ENCODE measurements around the gene BMPR1A. TPM values are rescaled to one million over a fixed set of nuclear protein-coding genes. Genes with fewer than 3 reads are reported as not detected.
"Not testable (repeated sequence)": the region's sequence is repeated elsewhere in the genome, so short reads cannot be mapped to it uniquely, and the experiment has no call there.

The BMPR1A gene
- total RNA-seq, 1 experiment from 2014 or later = 35.1 TPM

GRCh38 chr10:86725980-86726676 is 30.3 kb upstream of the BMPR1A start:
- no peak overlapping the region for H3K4me3 ChIP-seq
- H3K27me3 ChIP-seq = no peaks in the 10 kb centered on the region; the same call in 1 of the 2 replicates
- DNase-seq = no peak
- no peaks in the 10 kb centered on the region for H3K36me3 ChIP-seq
- H3K9me3 ChIP-seq = no peaks in the 10 kb centered on the region

DNA sequence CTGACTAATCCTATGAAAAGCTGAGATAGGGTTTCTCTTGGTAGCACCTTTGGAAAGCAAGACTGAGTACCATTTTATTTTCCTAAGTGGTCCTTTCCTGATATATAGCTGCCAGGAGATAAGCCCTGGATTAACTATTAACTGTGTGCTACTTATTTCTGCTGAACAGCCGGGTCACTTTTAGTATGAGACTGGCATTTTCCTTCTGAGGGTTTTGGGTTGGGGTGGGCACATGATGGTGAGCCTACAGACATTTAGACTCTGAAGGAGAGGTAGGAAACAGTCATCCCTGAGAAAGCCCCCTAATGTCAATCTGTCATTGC is 29.8 kb upstream of the BMPR1A start:
- Histone ChIP-seq H3K36me3 (no peaks in the 10 kb centered on the region), H3K9me3 (no peaks in the 10 kb centered on the region), H3K4me3 (no peak overlapping the region), H3K27me3 (no peaks in the 10 kb centered on the region; the same call in 1 of the 2 replicates)
- DNase-seq = no peak

- no peaks in the 10 kb centered on the region for H3K9me3 ChIP-seq
- no peaks in the 10 kb centered on the region for H3K36me3 ChIP-seq
- no peak for DNase-seq
Observed at GRCh38 chr10:86727470-86727869, 28.9 kb upstream of the BMPR1A start.

GRCh38 chr10:86728056-86728455 is 28.4 kb upstream of the BMPR1A start:
- Histone ChIP-seq H3K27me3 (no peaks in the 10 kb centered on the region; the same call in 1 of the 2 replicates), H3K36me3 (no peaks in the 10 kb centered on the region), H3K9me3 (no peaks in the 10 kb centered on the region), H3K4me3 (no peak overlapping the region)
- no peak for DNase-seq

More at GRCh38 chr10:86727470-86727869, 28.9 kb upstream of the BMPR1A start:
- Histone ChIP-seq H3K27me3 (no peaks in the 10 kb centered on the region; the same call in 1 of the 2 replicates), H3K4me3 (no peak overlapping the region)

DNA sequence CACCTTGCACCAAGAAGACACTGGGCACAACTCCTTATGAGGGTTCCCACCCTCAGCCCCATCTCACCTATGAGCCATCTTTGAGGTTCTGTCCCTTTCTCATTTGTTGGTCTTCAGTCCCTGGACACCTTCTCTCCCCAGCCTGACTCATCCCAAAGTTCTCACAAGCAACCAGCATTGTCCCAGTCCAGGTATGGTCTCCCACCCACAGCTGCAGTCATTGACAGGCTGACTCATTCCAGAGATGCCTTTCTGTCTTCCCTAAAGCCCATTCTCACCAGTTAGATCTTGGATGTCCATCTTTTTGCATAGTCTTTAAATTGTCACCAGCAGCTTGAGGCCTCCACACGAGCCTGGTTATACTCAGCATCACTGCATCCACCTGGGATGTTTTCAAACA is 26.7 kb upstream of the BMPR1A start:
- no peaks in the 10 kb centered on the region for H3K36me3 ChIP-seq
- H3K27me3 ChIP-seq = no peaks in the 10 kb centered on the region; the same call in 1 of the 2 replicates
- no peaks in the 10 kb centered on the region for H3K9me3 ChIP-seq
- H3K4me3 ChIP-seq = no peak overlapping the region
- no peak for DNase-seq

- H3K9me3 ChIP-seq = no peaks in the 10 kb centered on the region
- no peaks in the 10 kb centered on the region; the same call in 1 of the 2 replicates for H3K27me3 ChIP-seq
- H3K4me3 ChIP-seq = no peak overlapping the region
- H3K36me3 ChIP-seq = no peaks in the 10 kb centered on the region
- no peak for DNase-seq
Observed at GRCh38 chr10:86730227-86730626, 26.2 kb upstream of the BMPR1A start.

DNA sequence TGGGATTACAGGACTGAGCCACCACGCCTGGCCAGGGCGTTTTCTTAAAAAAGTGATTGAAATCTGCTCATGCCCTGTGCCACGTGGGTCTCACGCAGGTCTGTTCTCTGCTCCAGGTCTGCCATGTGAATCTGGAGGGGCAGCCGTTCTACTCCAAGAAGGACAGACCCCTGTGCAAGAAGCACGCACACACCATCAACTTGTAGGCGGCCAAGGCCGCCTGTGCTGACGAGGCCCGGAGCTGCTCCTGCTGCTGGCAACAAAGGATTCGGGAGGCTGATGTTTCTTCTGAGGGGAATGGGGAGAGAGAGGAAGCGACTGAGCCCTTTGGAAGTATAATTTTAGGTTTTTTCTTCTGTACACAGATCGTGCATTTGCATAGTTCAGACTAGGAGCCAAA is 23.6 kb upstream of the BMPR1A start:
- Histone ChIP-seq H3K4me3 (no peak overlapping the region), H3K36me3 (no peaks in the 10 kb centered on the region), H3K27me3 (no peaks in the 10 kb centered on the region), H3K9me3 (no peaks in the 10 kb centered on the region)
- DNase-seq = no peak

- DNase-seq = no peak
- H3K36me3 ChIP-seq = no peaks in the 10 kb centered on the region
- no peak overlapping the region for H3K4me3 ChIP-seq
Observed at GRCh38 chr10:86733260-86733671, 23.2 kb upstream of the BMPR1A start.

GRCh38 chr10:86734207-86734988 is 22.0 kb upstream of the BMPR1A start:
- no peaks in the 10 kb centered on the region for H3K36me3 ChIP-seq
- H3K9me3 ChIP-seq = no peaks in the 10 kb centered on the region
- H3K27me3 ChIP-seq = no peaks in the 10 kb centered on the region
- H3K4me3 ChIP-seq = no peak overlapping the region
- DNase-seq = no peak

More at GRCh38 chr10:86733260-86733671, 23.2 kb upstream of the BMPR1A start:
- Histone ChIP-seq H3K9me3 (no peaks in the 10 kb centered on the region), H3K27me3 (no peaks in the 10 kb centered on the region)

- H3K27me3 ChIP-seq, H3K4me3 ChIP-seq, DNase-seq, H3K9me3 ChIP-seq, H3K36me3 ChIP-seq: not testable (repeated sequence)
Observed at GRCh38 chr10:86735278-86735677, 21.1 kb upstream of the BMPR1A start.

GRCh38 chr10:86742230-86742629 is 14.2 kb upstream of the BMPR1A start:
- Histone ChIP-seq H3K27me3 (no peaks in the 10 kb centered on the region), H3K36me3 (no peaks in the 10 kb centered on the region), H3K4me3 (no peak overlapping the region), H3K9me3 (no peaks in the 10 kb centered on the region)
- DNase-seq = no peak

DNA sequence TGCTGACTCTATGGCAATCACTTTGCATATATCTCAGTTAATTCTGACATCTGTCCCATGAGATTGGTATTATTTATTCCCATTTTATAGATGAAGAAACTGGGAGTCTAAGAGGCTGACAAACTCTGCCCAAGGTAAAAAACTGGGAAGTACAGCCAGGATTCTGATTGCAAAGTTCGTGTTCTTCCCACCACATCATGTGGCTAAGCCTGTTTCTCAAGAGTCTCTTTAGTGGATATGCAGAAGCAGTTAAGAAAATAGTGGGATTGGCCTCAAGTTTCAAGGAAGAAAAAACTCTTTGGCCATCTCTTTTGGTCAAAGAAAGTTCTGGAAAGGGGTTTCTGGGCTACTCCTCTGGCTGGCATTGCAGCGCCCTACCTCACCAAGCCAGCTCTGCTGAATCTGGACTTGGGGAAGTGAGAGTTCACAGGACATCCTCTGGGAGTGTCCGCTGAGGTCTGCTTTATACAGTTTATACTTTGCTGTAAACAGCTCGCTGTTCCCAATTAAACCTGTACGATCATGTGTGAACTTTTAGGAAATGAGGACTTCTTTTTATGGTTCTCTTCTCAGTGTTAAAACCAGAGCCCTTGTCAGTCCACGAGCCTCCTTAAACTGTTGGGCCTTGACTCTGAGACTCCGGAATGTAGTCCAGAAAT is 12.2 kb upstream of the BMPR1A start:
- H3K36me3 ChIP-seq = no peaks in the 10 kb centered on the region
- no peaks in the 10 kb centered on the region for H3K9me3 ChIP-seq
- no peak for DNase-seq

DNA sequence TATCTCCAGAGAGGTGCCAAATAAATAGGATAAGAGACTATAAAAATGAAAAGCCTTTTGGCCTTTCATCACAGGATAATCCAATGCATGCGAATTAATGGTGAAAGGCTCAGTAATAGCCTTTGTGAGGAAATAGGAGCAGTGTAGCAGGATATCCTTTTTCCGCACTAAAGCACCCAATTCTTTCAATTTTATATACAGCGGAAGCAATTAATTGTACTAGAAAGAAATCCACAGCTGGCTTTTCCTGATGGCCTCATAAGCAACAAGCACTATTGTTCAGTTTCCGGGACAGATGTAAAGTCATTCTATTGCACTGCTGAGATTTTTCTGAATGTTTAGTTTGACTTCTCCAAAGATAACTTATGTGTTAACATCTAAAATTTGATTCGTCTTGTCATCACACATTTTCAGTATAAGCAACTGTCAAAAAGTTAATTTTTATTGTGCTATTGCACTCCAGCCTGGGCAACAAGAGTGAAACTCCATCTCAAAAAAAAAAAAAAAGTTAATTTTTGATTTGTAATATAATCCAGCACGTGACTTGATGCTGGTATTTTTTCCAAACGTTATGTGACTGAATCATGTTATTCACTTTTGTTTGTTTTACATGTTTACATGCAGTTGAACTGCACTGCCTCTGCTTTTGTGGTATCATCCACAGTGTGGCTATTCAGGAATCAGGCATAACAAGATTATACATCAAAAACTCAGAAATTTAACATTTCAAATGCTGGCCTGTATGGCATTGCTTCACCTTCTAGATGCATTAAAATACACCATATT is 8.4 kb upstream of the BMPR1A start:
- no peaks in the 10 kb centered on the region for H3K27me3 ChIP-seq
- peaks cover 4% of the 10 kb centered on the region for H3K36me3 ChIP-seq
- H3K4me3 ChIP-seq = no peak overlapping the region
- DNase-seq = no peak
- H3K9me3 ChIP-seq = no peaks in the 10 kb centered on the region

More for the DNA sequence above, 12.2 kb upstream of the BMPR1A start:
- H3K27me3 ChIP-seq = no peaks in the 10 kb centered on the region
- no peak overlapping the region for H3K4me3 ChIP-seq

GRCh38 chr10:86749854-86750253 is 6.6 kb upstream of the BMPR1A start:
- H3K9me3 ChIP-seq = no peaks in the 10 kb centered on the region
- no peak overlapping the region for H3K4me3 ChIP-seq
- peaks cover 4% of the 10 kb centered on the region for H3K36me3 ChIP-seq
- H3K27me3 ChIP-seq = no peaks in the 10 kb centered on the region
- no peak for DNase-seq

- no peak overlapping the region for H3K4me3 ChIP-seq
- no peaks in the 10 kb centered on the region for H3K27me3 ChIP-seq
- H3K36me3 ChIP-seq = peaks cover 4% of the 10 kb centered on the region
Observed at GRCh38 chr10:86751477-86751876, 4.9 kb upstream of the BMPR1A start.

GRCh38 chr10:86752311-86752710 is 4.1 kb upstream of the BMPR1A start:
- DNase-seq = no peak

More at GRCh38 chr10:86751477-86751876, 4.9 kb upstream of the BMPR1A start:
- DNase-seq = no peak
- no peaks in the 10 kb centered on the region for H3K9me3 ChIP-seq

GRCh38 chr10:86753051-86753450 is 3.4 kb upstream of the BMPR1A start:
- Histone ChIP-seq H3K27me3 (no peaks in the 10 kb centered on the region), H3K36me3 (peaks cover 4% of the 10 kb centered on the region), H3K9me3 (no peaks in the 10 kb centered on the region), H3K4me3 (no peak overlapping the region)
- DNase-seq = no peak

More at GRCh38 chr10:86752311-86752710, 4.1 kb upstream of the BMPR1A start:
- Histone ChIP-seq H3K36me3 (peaks cover 4% of the 10 kb centered on the region), H3K4me3 (no peak overlapping the region), H3K27me3 (no peaks in the 10 kb centered on the region), H3K9me3 (no peaks in the 10 kb centered on the region)
